Chondrocyte (in vitro differentiated cells): Measurements from ENCODE around the gene CUEDC1. TPM values are rescaled to one million over a fixed set of nuclear protein-coding genes. Genes with fewer than 3 reads are reported as not detected.

Experiments used
- DNase-seq: peaks from one replicate; pipeline ENCODE4 v3.0.0; 2021; ENCODE audit warnings: mixed read lengths, low spot score
- H3K27ac Mint-ChIP-seq: one replicate; pipeline ENCODE4 v1.8.0; 2021; ENCODE audit warnings: mild to moderate bottlenecking, moderate library complexity, mixed read lengths; ENCODE audit not compliant: unreplicated experiment
- H3K27me3 Mint-ChIP-seq: 2 replicates; pipeline ENCODE4 v1.8.0; 2021; ENCODE audit warnings: low read depth, mixed read lengths
- H3K36me3 Mint-ChIP-seq: 2 replicates; pipeline ENCODE4 v1.8.0; 2021; ENCODE audit warnings: low read depth, mixed read lengths
- H3K4me1 Mint-ChIP-seq: 2 replicates; pipeline ENCODE4 v1.8.0; 2021; ENCODE audit warnings: low read depth, mild to moderate bottlenecking, mixed read lengths
- H3K4me3 Mint-ChIP-seq: one replicate; pipeline ENCODE4 v1.8.0; 2021; ENCODE audit warnings: mild to moderate bottlenecking, moderate library complexity, mixed read lengths; ENCODE audit not compliant: unreplicated experiment
- H3K9me3 Mint-ChIP-seq: 2 replicates; pipeline ENCODE4 v1.8.0; 2021; ENCODE audit warnings: low read depth, mixed read lengths
- total RNA-seq: library from RNA; stranded (reverse); gene quantifications from 3 replicates; pipeline ENCODE4 v1.2.1, GENCODE V29; 2021
- TF ChIP-seq, protein P1 (sequence below): fragments of 200-600 bp; sonication (generic); IDR thresholded peaks from 2 replicates; pipeline ENCODE4 v1.5.0; 2021; ENCODE audit warnings: antibody characterized with exemption, mild to moderate bottlenecking, moderate library complexity

The CUEDC1 gene
- total RNA-seq, 1 donor from 2014 or later: 41.9 TPM

DNA sequence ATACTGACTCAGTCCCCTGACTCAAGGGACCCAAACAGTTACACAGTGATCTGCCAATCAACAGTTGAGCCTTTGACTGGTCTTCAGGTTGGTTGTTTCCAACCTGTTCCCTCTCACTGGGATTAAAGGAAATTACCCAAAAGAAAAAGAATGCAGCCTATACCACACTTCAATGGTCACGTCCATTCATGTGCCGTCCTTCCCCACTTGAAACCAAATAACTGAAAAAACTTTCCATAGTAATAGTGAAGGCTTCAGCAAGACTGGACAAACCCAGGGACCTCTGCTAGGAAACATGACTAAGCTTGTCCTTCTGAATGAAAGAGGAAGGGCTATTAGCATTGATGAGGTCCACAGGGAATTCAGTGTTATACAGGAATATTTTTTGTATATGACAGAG is 135.9 kb downstream of the CUEDC1 start:
- no peaks in the 10 kb centered on the region for H3K9me3 Mint-ChIP-seq
- peaks cover 26% of the 10 kb centered on the region for H3K27me3 Mint-ChIP-seq
- H3K36me3 Mint-ChIP-seq: peaks cover 1% of the 10 kb centered on the region
- peaks cover 6% of the 10 kb centered on the region for H3K4me1 Mint-ChIP-seq
- no peak for DNase-seq
- H3K27ac Mint-ChIP-seq: no peak overlapping the region
- no peak overlapping the region for H3K4me3 Mint-ChIP-seq
- TF ChIP-seq, protein P1, sequence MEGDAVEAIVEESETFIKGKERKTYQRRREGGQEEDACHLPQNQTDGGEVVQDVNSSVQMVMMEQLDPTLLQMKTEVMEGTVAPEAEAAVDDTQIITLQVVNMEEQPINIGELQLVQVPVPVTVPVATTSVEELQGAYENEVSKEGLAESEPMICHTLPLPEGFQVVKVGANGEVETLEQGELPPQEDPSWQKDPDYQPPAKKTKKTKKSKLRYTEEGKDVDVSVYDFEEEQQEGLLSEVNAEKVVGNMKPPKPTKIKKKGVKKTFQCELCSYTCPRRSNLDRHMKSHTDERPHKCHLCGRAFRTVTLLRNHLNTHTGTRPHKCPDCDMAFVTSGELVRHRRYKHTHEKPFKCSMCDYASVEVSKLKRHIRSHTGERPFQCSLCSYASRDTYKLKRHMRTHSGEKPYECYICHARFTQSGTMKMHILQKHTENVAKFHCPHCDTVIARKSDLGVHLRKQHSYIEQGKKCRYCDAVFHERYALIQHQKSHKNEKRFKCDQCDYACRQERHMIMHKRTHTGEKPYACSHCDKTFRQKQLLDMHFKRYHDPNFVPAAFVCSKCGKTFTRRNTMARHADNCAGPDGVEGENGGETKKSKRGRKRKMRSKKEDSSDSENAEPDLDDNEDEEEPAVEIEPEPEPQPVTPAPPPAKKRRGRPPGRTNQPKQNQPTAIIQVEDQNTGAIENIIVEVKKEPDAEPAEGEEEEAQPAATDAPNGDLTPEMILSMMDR: no peak

- TF ChIP-seq, protein P1: no peak
These were observed 137.1 kb downstream of the CUEDC1 start for GRCh38 chr17:57818066-57818465.

DNA sequence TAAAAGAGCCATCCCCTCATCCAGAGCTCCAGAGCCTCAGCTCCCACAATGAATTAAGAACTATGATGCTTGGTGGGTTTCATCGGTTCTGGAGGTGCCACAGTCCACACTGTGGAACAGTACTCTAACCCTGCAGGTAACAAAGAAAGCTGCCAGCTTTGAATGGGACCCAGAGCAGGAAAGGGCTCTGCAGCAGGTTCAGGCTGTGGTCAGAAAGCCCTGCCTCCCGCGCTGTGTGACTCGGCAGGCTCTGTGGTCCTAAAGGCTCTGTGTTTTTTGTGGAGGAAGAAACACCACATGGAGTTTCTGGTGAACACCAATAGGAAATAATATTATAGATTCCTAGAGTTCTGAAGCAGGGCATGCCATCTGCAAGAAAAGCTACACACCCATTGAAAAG is 137.9 kb downstream of the CUEDC1 start:
- Mint-ChIP-seq H3K9me3 (no peaks in the 10 kb centered on the region), H3K4me1 (peaks cover 10% of the 10 kb centered on the region), H3K36me3 (peaks cover 1% of the 10 kb centered on the region), H3K4me3 (no peak overlapping the region), H3K27me3 (peaks cover 26% of the 10 kb centered on the region), H3K27ac (no peak overlapping the region)
- TF ChIP-seq, protein P1: no peak
- no peak for DNase-seq

More at GRCh38 chr17:57818066-57818465, 137.1 kb downstream of the CUEDC1 start:
- H3K27me3 Mint-ChIP-seq: peaks cover 26% of the 10 kb centered on the region
- no peak overlapping the region for H3K27ac Mint-ChIP-seq
- no peaks in the 10 kb centered on the region for H3K9me3 Mint-ChIP-seq
- H3K4me1 Mint-ChIP-seq: peaks cover 10% of the 10 kb centered on the region
- DNase-seq: no peak
- H3K4me3 Mint-ChIP-seq: no peak overlapping the region
- peaks cover 1% of the 10 kb centered on the region for H3K36me3 Mint-ChIP-seq

DNA sequence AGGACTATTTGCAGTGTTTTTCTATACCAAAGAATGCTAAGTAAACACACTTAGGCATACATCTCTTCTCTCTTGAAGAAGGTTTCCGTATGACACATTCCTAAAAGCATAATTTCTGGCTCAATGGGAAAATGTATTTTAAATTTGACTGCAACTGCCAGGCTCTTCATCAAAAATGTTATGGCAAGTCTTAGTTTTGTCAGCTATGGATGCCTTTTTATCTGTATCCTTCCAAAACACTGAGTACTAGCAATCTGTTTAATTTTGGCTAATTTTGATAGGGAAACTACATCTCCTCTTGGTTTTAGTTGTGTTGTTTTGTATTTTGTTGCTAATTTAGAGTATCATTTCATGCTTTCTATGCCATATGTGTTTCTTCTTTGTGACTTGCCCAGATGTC is 140.8 kb downstream of the CUEDC1 start:
- TF ChIP-seq, protein P1: no peak
- DNase-seq: no peak
- H3K27ac Mint-ChIP-seq: peak overlapping the region; percentile 12
- H3K9me3 Mint-ChIP-seq: no peaks in the 10 kb centered on the region
- no peak overlapping the region for H3K4me3 Mint-ChIP-seq
- H3K27me3 Mint-ChIP-seq: peaks cover 25% of the 10 kb centered on the region
- peaks cover 36% of the 10 kb centered on the region for H3K4me1 Mint-ChIP-seq
- H3K36me3 Mint-ChIP-seq: peaks cover 1% of the 10 kb centered on the region

DNA sequence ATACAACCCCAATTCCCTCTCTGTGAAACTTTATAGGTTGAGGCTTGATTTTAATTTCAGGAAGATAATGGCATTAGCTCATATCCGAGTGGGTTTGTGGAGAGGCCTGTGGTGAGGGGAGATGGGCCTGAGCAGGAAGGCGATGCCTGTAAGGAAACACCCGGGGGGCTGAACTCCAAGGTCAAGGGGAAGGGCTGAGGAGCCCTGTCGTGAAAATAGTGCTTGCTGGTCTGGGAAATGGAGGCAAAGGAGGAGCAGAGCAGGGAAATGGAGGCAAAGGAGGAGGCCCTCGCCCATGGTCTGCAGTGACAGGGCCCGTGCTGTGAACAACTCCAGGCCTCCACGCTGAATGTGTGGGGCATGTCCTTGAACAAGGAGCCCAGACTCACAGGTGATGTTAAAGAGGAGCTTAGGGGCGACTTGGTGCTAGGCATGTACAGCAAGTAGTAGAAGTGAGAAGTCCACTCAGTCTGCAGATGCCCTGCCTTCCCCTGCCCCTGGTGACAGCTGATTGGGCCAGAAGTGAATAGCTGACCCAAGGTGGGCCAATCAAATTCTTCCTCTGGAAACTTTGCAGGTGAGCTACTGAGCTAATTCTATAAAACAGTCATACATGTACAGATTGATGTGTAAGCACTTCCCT is 143.5 kb downstream of the CUEDC1 start:
- no peak for DNase-seq
- TF ChIP-seq, protein P1: no peak
- peak overlapping the region; percentile 64 for H3K4me3 Mint-ChIP-seq
- peak overlapping the region; percentile 65 for H3K27ac Mint-ChIP-seq
- H3K36me3 Mint-ChIP-seq: no peaks in the 10 kb centered on the region
- H3K9me3 Mint-ChIP-seq: no peaks in the 10 kb centered on the region
- H3K4me1 Mint-ChIP-seq: peaks cover 40% of the 10 kb centered on the region
- H3K27me3 Mint-ChIP-seq: peaks cover 18% of the 10 kb centered on the region

Other genes with a start within 250 kb of the CUEDC1 start
- gene CCDC182, start 210.1 kb downstream of the CUEDC1 start, total RNA-seq: not detected in 3 replicates
- 30.3 to 33.3 TPM (median 33.1 TPM) in 3 replicates for gene MRPS23, start 105.4 kb downstream of the CUEDC1 start, total RNA-seq
- 26.6 to 43.6 TPM (median 39.6 TPM) in 3 replicates for gene VEZF1, start 32.8 kb upstream of the CUEDC1 start, total RNA-seq
- gene SRSF1, start 51.8 kb upstream of the CUEDC1 start, total RNA-seq: 115 to 161 TPM (median 119 TPM) in 3 replicates
- gene DYNLL2, start 128.0 kb upstream of the CUEDC1 start, total RNA-seq: 15.7 to 17.1 TPM (median 16.0 TPM) in 3 replicates
- gene OR4D1, start 193.0 kb upstream of the CUEDC1 start, total RNA-seq: not detected in 3 replicates
- gene OR4D2, start 211.6 kb upstream of the CUEDC1 start, total RNA-seq: not detected in 3 replicates
- not detected in 3 replicates for gene EPX, start 237.3 kb upstream of the CUEDC1 start, total RNA-seq